ENCODE data around the gene LDLRAD2.

Gene LDLRAD2

GRCh38 chr1:21864730-21865129 is 52.7 kb downstream of the LDLRAD2 start:
- DNase-seq, result no peak

GRCh38 chr1:21865609-21865942 is 53.5 kb downstream of the LDLRAD2 start:
- DNase-seq, result no peak

- DNase-seq, result no peak
These were observed 54.1 kb downstream of the LDLRAD2 start for GRCh38 chr1:21865943-21866706.

- no peak for DNase-seq
These were observed 54.6 kb downstream of the LDLRAD2 start for GRCh38 chr1:21866707-21867043.

GRCh38 chr1:21867451-21867996 is 55.5 kb downstream of the LDLRAD2 start:
- no peak for DNase-seq

GRCh38 chr1:21868482-21868881 is 56.4 kb downstream of the LDLRAD2 start:
- DNase-seq, result no peak

GRCh38 chr1:21868941-21869454 is 56.9 kb downstream of the LDLRAD2 start:
- DNase-seq, result no peak

- no peak for DNase-seq
These were observed 57.6 kb downstream of the LDLRAD2 start for GRCh38 chr1:21869620-21870121.

- DNase-seq, result no peak
These were observed 58.5 kb downstream of the LDLRAD2 start for GRCh38 chr1:21870611-21871010.

- DNase-seq, result no peak
These were observed 59.9 kb downstream of the LDLRAD2 start for GRCh38 chr1:21871943-21872342.

GRCh38 chr1:21872445-21873079 is 60.5 kb downstream of the LDLRAD2 start:
- no peak for DNase-seq

GRCh38 chr1:21873174-21873573 is 61.1 kb downstream of the LDLRAD2 start:
- no peak for DNase-seq

GRCh38 chr1:21873761-21874160 is 61.7 kb downstream of the LDLRAD2 start:
- no peak for DNase-seq

GRCh38 chr1:21874328-21874727 is 62.3 kb downstream of the LDLRAD2 start:
- no peak for DNase-seq
